Islet precursor cell (in vitro differentiated cells): ENCODE results near the gene COX7A2L.

Source experiments
- DNase-seq: peaks from one replicate; pipeline ENCODE4 v3.0.0-alpha.2; 2018

COX7A2L gene

DNA sequence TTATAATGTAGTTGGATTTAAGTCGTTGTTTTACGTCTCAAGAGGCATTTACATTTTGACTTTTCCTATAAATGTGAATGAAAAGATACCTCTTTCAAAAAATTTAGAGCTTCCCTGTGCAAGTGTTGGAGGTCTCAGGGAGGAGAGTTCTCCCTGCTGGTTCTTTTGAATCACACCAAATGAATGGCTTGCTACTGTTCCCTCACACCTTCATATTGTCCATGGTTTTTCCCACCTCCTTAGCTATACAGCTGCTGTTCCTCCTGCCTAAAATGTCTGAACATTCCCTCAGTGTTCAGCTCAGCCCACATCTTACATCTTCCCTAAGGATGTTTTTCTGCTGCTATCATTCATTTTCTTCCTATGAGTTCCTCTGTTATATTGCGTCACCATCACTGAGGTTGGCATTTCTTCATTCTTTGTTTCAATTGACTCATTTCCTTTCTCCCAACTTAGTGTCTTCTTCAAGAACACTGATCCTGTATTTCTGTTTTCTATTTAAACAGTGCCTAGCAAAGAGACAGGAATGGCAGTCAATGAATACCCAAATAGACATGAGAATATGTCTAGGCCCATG, 46.0 kb downstream of the COX7A2L start:
- no peak for DNase-seq

DNA sequence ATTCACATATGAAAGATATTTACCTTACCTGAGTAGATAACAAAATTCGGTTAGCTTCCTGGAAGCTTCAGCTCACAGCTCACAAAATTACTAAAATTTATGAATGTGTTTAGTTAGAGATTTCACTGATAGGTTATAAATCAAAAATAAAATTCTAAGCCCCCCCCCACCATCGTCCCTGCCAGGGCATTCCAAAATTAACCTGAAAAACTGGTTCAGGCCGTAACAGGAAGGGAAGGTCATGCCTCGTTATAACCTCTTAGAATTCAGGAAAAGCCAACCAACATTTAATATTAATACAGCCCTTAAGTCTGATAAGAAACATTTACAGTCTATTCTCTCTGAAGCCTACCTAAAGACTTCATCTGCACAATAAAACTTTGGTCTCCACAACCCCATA, 48.9 kb downstream of the COX7A2L start:
- no peak for DNase-seq

DNA sequence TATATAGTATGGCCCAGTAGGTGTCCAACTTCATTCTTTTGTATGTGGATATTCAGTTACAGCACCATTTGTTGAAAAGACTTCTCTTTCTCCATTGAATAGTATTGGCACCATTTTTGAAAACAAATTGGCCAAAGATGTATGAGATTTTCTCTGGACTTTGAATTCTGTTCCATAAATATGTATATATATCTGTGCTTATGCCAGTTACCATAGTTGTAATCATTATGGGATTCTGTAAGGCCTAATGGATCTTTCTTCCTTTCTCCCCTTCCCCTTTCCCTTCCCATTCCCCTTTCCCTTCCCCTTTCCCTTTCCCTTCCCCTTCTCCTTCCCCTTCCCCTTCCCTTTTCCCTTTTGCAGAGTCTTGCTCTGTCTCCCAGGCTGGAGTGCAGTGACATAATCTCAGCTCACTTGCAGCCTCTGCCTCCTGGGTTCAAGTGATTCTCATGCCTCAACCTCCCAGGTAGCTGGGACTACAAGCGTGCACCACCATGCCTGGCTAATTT, 51.0 kb downstream of the COX7A2L start:
- no peak for DNase-seq

DNA sequence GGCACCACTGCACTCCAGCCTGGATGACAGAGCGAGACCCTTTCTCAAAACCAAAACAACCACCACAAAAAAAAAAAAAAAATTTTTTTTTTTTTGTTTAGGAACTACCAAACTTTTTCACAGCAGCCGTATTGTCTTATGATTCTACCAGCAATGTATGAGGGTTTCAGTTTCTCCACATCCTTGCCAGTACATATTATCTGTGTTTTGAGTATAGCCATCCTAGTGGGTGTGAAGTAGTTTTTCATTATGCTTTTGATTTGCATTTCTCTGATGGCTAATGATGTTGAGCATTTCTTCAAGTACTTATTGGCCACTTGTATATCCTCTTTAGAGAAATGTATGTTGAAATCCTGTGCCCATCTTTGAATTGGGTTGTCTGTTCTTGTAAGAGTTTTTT, 51.7 kb downstream of the COX7A2L start:
- no peak for DNase-seq

DNA sequence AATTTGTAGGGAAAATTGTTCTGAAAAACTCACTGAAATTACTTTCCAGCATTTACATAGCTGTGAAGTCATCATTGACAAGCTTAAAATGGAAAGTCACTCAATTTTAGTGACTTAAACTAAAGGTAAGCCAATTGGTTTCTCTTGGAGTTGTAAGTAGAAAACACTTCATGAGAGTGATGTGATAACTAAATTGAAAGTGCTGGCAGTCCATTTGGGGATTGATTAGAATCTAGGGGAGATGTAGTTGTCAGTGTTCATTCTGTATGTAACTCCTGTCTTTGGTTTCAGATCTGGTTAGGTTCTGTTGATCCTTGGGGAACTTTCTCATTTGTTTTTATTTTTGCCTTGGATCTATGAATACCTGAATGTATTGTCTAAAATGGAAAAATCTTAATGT, 53.8 kb downstream of the COX7A2L start:
- no peak for DNase-seq

DNA sequence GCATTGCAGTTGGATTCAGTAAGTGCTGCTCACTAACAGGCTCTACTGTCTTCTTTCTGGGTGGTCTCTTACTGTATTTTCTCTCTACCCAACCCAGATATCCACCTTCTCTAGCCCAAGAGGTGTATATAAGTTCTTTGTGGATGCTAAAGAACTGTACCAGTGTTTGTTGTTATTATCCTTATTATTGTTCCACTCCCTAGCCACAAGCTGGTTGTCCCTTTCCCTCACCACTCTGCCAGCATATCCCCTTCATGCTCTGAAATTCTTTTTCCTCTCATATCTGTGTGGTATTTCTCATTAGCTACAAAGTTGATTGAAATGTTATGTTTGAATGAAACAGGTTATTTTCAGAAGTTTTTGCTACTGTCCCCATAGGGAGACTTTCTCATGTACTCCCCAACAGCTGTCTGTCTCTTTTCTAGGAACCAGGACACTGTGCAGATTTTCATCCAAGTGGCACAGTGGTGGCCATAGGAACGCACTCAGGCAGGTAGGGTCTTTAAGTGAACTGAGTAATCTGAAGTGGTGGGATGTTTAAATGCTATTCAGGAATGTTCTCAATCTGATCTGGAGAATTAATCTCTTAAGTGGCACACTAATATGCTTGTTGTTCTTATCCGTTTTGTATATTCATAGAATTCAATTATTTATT, 56.8 kb downstream of the COX7A2L start:
- DNase-seq = no peak

DNA sequence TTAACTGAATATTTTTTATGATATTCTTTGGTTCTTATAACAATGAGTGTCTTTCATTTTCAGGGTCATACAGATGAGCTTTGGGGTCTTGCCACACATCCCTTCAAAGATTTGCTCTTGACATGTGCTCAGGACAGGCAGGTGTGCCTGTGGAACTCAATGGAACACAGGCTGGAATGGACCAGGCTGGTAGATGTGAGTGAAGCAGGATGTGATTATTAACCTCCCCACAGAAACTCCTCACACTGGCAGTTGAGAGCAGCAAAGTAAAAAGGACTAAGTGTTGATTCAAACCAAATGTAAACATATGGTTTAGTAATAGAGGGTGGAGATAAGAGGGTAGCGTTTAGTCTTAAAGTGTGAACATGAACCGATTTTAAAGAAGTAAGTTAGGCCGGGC, 57.8 kb downstream of the COX7A2L start:
- DNase-seq = no peak

DNA sequence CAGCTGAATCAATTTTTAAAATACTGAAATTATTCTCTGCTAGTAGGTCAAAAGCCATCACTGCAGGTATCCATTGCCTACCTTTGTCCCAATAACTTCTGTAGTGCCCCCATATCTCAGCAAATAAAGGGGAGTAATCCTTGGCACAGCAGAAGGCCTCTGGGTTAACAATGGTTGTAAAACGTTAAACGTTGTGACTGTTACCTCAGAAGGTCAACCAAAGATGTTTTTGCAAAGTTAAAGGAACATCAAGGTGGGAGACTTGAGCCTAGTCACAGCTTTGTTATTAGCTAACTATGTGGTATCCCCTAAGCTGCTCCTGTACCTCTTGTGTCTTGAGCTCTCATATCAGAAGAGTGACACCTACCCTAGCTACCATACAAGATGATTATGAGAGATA, 60.5 kb downstream of the COX7A2L start:
- no peak for DNase-seq
